ENCODE measurements around the gene IFITM1. TPM values are rescaled to one million over a fixed set of nuclear protein-coding genes. Genes with fewer than 3 reads are reported as not detected.

IFITM1 gene
- total RNA-seq, 2 experiments from 2014 or later: 296 to 304 TPM

DNA sequence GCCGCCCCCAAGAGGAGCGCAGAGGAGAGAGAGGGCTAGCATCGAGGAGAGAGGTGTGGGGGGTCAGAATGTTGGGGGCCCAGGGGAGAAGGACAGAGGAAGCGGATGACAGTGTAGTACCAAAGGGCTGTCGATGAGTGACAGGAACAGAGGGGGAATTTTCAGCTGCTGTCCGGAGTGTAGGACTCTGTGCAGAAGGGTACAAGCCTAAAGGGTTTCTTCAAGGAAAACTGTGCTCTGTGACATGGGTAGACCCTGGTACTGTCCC, 41.0 kb upstream of the IFITM1 start:
- Mint-ChIP-seq H3K4me1 (ENCODE audit: low read depth) (peaks cover 35% of the 10 kb centered on the region), H3K27ac (no peak overlapping the region), H3K9me3 (peaks cover 12% of the 10 kb centered on the region), H3K27me3 (no peaks in the 10 kb centered on the region), H3K4me3 (no peak overlapping the region), H3K36me3 (ENCODE audit: low read depth) (peaks cover 12% of the 10 kb centered on the region)
- intact Hi-C loops (cut with micrococcal nuclease): no loop called here
- no peak for TF ChIP-seq CTCF (IDR thresholded peaks at IDR 0.05)
- ChIA-PET POLR2A (no interaction called here), CTCF (interaction anchor here (0.9 kb wide), 1 partner anchor 57 kb away, joined by 3 read pairs; no protein-coding TSS in a partner anchor)
- ATAC-seq (no peak), DNase-seq (no peak)

GRCh38 chr11:276219-276618, 37.6 kb upstream of the IFITM1 start:
- Mint-ChIP-seq H3K4me1 (ENCODE audit: low read depth) (peaks cover 25% of the 10 kb centered on the region), H3K4me3 (no peak overlapping the region), H3K36me3 (ENCODE audit: low read depth) (peaks cover 21% of the 10 kb centered on the region), H3K27ac (no peak overlapping the region), H3K9me3 (peaks cover 12% of the 10 kb centered on the region), H3K27me3 (peaks cover 4% of the 10 kb centered on the region)
- TF ChIP-seq CTCF (IDR thresholded peaks at IDR 0.05): no peak
- ATAC-seq (no peak), DNase-seq (no peak)
- ChIA-PET POLR2A (interaction anchor here (1.2 to 8.5 kb wide), 2 partner anchors 9 to 11 kb away, joined by 3 to 75 read pairs; no protein-coding TSS in a partner anchor), CTCF (interaction anchor here (0.8 to 2.1 kb wide), 3 partner anchors 11 to 141 kb away, joined by 3 to 15 read pairs (median 6); no protein-coding TSS in a partner anchor)
- intact Hi-C loops (cut with micrococcal nuclease): no loop called here

GRCh38 chr11:278001-278951, 35.6 kb upstream of the IFITM1 start, which contains the start of gene NLRP6:
Gene NLRP6 (plus strand): TSS chr11:278407. CDS start chr11:278570, 163 bp downstream.
- peak within 1 kb of the TSS; percentile 77 for H3K27ac Mint-ChIP-seq
- CTCF ChIA-PET: interaction anchor here (0.7 to 7.4 kb wide), 9 partner anchors 9 to 85 kb away, joined by 3 to 71 read pairs (median 5); partner anchors contain the start of genes IFITM2 and PGGHG

GRCh38 chr11:279040-279965, 34.5 kb upstream of the IFITM1 start:
- TF ChIP-seq CTCF (IDR thresholded peaks at IDR 0.05): no peak
- intact Hi-C loops (cut with micrococcal nuclease): no loop called here
- Mint-ChIP-seq H3K27me3 (peaks cover 10% of the 10 kb centered on the region), H3K27ac (peak overlapping the region; percentile 77), H3K36me3 (ENCODE audit: low read depth) (peaks cover 41% of the 10 kb centered on the region), H3K9me3 (peaks cover 12% of the 10 kb centered on the region), H3K4me1 (ENCODE audit: low read depth) (peaks cover 50% of the 10 kb centered on the region), H3K4me3 (peak overlapping the region; percentile 86)
- ChIA-PET CTCF (interaction anchor here (1.1 to 7.4 kb wide), 11 partner anchors 8 to 84 kb away, joined by 3 to 71 read pairs (median 5); partner anchors contain the start of genes IFITM2 and PGGHG), POLR2A (interaction anchor here (0.6 to 8.5 kb wide), 15 partner anchors 9 to 229 kb away, joined by 3 to 75 read pairs (median 5); partner anchors contain the start of genes IFITM5, PGGHG, PSMD13 and SIRT3)
- DNase-seq (no peak), ATAC-seq (no peak)

More at GRCh38 chr11:278001-278951, 35.6 kb upstream of the IFITM1 start, which contains the start of gene NLRP6:
- POLR2A ChIA-PET: interaction anchor here (0.6 to 8.5 kb wide), 15 partner anchors 8 to 230 kb away, joined by 3 to 75 read pairs (median 4); partner anchors contain the start of genes IFITM5, PGGHG and PSMD13
- Mint-ChIP-seq H3K27me3 (peaks cover 10% of the 10 kb centered on the region), H3K4me1 (ENCODE audit: low read depth) (peaks cover 42% of the 10 kb centered on the region), H3K9me3 (peaks cover 12% of the 10 kb centered on the region), H3K36me3 (ENCODE audit: low read depth) (peaks cover 39% of the 10 kb centered on the region), H3K4me3 (peak within 1 kb of the TSS; percentile 86)
- no peak for TF ChIP-seq CTCF (IDR thresholded peaks at IDR 0.05)
- intact Hi-C loops (cut with micrococcal nuclease): no loop called here
- DNase-seq (no peak), ATAC-seq (no peak)
